NCI-H460 (cell line): ENCODE measurements around the gene TAF1B. TPM values are rescaled to one million over a fixed set of nuclear protein-coding genes. Genes with fewer than 3 reads are reported as not detected.

Experiments used
- DNase-seq: peaks from one replicate; pipeline ENCODE4 v3.0.0-alpha.2; 2016; ENCODE audit warnings: low read depth; ENCODE audit errors: extremely low read depth
- total RNA-seq: library from RNA; depleted of rRNA; stranded (reverse); fragments of >200 nt; shearing (Covaris generic); gene quantifications from 2 replicates; pipeline ENCODE4 v1.2.3, GENCODE V29; 2014

TAF1B gene
- total RNA-seq, 1 experiment from 2014 or later, result 16.1 TPM

GRCh38 chr2:9959262-9959661, 116.0 kb downstream of the TAF1B start:
- DNase-seq, result no peak

- no peak for DNase-seq
Observed at GRCh38 chr2:9961013-9961412, 117.7 kb downstream of the TAF1B start.

DNA sequence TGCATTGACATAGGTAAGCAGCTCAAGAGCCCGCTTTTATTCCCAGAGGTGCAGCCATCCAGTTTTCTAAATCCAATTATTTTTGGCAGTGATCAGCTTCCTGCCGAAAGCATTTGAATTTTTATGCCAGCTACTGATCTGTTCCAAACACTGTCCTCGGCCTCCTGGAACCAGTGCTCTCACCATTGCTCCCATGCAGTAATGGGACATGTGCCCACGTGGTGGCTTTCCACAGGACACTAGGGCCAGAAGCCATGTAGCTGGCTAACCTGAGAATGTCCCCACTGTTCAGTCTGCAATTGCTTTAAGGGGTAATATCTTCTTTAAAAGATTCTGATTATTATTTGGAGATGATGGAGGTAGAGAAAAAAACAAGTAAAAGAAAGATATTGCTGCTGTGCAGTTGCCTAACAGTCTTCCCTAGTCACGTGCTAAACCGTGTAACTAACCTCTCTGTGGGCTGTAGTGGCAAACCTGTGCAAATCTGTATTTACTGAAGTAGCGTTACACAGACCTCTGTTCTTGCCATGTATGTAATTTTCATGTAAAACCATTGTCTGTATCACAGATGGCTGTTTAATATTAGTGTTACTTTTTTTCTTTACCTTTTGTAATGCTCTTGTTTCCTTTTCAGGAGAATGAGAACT, 121.2 kb downstream of the TAF1B start:
- no peak for DNase-seq

DNA sequence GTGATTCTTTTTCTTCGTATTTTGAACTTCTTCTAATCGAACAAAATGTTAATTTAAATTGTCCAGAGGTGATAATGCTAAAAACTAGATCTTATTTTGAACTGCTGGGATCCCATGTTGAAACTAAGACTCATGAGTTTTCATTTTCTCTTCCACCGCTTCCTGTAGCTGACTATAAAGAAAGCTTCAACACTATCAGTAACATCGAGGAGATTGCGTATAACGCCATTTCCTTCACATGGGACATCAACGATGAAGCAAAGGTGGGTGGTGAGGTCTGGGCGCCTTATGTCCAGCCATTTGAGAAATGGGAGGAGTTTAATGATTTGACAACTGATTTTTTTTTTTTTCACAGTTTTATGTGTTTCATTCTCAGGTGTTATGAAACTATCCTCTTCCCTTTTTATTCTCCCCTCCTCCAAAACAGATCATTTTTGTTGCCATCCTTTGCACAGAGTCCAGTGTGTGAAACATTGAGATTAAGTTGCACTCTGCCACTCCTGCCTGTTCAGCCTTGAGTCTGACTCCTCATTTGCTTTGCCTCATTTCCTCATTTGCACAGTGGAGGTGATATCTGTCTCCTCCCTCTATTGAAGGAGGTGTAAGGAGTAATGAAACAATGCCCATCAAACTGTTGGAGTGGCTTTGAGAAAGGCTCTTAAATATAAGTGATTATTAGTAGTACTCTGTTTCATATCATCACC, 122.0 kb downstream of the TAF1B start:
- DNase-seq, result no peak

DNA sequence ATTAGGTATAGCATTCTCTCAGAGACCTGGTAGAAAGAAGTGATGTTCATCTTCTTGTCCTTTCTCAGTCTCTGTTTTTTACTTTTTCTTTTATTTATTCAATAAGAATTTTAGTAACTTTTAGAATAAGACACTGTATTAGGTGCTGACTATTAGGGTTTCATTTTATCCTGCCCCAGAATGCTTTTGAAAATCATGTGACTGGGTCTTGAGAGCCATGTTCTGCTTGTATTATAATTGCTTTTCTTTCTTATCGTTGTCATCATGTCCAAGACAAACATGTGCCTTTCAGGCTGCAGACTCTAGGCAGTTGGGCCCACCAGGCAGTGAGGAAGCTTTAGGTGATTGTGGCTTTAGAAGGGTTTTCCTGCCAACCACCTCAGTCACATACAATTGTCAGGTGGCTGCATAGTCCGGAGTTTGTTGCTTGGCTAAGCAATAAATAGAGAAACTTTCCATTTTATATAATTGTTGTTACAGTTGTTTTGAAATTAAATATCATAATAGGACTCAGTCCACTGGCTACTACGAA, 123.3 kb downstream of the TAF1B start:
- no peak for DNase-seq

GRCh38 chr2:9967053-9967775, 123.9 kb downstream of the TAF1B start:
- peak; percentile 41 for DNase-seq

- DNase-seq, result no peak
Observed at GRCh38 chr2:9968553-9969497, 125.6 kb downstream of the TAF1B start.

GRCh38 chr2:9970200-9971044, 127.1 kb downstream of the TAF1B start:
- no peak for DNase-seq

DNA sequence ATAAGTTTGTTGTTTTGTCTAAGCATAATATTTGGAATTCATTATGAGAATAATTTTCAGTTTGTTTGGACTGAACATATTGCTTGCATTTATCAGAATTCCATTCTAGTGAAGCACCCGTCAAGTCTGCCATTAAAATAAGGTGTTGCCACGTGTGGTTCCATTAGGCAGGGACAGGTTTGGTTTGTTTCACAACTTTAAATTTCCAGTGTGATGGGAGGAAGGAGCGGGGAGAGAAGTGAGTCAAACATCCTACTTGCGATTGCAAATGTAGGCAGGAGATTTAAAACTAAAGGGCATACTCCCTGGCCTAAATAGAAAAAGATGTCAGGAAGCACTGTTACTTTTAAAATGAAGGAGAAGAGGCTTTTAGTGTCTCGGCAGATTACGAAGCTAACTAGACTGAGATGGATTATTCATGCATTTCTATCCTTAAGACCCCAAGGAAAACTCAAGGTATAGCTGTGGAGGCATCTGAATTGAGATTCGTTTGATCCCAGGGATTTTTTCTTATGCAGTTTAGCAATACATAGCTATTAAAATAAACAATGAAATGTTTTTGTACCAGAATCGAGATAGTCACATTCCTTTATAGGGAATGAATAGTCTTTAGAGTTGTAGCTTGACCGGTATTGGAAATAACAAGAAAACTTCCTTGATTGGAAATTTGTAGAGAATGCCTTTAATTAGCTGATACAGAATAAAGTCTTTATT, 128.0 kb downstream of the TAF1B start:
- DNase-seq, result no peak

- DNase-seq, result no peak
Observed at GRCh38 chr2:9971890-9972289, 128.6 kb downstream of the TAF1B start.

DNA sequence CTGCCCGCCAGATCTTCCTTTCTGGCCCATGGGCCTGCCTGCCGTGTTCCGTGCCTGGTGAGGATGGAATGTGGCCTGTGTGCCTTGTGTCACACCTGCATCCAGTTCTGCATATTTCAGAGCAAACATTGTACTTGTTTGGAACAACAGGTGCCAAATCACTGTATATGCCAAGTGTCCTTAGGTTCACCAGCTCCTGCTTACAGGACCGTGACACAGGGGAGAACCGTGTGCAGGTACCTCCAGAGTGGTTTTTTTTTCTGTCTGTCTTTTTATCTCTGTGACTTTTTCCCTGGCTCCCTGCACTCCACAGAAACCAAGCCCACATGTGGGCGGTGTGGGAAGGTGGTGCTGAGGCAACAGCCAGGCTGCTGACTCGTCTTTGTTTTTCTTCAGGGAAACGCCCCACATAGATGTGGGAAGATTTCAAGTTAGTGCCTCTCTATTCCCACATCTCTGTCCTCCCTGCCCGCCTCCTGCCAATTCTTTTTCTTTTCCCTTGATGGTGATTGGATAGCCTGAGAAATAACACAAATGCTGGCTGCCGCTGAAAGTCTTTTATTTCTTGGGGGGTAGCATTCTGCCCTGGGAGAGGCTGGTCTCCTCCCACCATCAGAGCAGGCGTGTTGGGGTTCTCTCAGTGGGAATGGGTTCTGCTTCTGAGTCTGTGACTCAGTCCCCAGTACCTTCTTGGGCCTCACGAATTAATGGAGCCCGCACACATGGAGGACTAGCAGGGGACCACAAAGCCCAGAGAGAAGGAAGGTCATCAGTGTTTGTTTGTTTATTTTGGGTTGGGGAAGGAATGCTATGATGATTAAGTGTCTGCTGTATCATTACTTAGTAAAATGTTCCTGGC, 129.6 kb downstream of the TAF1B start:
- DNase-seq, result no peak

GRCh38 chr2:9973690-9974089, 130.4 kb downstream of the TAF1B start:
- DNase-seq, result no peak

GRCh38 chr2:9974343-9974742, 131.1 kb downstream of the TAF1B start:
- no peak for DNase-seq

DNA sequence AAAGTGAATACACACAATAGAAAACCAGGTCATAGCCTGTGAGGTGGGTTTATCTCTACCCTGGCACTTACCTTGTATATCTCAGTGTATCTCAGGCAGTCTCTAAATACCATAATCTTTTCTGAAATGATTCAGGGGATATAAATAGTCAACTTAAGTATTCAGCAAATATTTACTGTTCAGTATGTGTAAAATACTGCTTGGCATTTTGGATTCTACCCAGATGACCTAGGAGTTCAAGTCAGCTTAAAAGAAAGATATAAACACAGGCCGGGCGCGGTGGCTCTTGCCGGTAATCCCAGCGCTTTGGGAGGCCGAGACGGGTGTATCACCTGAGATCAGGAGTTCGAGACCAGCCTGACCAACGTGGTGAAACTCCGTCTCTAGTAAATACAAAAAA, 132.1 kb downstream of the TAF1B start:
- DNase-seq, result peak; percentile 72

- peak; percentile 87 for DNase-seq
Observed at GRCh38 chr2:9975805-9976447, 132.7 kb downstream of the TAF1B start.

DNA sequence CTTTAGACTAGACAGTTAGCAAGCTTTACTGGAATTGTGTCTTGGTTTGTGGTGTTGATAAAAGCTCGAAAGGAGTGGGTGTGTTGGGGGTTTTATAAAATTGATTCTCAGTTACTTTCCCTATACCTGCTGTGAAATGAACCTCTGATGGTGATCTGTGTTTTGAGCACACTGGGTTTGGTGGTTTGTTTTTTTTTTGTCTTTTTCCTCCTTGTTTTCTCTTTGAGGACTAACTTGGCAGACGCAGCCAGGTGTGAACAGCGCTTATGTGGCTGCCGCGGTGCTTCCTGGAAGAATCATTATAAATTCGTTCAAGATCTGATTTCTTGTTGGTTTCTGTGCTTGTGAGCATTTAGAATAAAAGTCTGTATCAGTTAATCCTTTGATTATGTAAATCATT, 136.7 kb downstream of the TAF1B start:
- DNase-seq, result no peak

GRCh38 chr2:9980520-9980919, 137.2 kb downstream of the TAF1B start:
- no peak for DNase-seq
